GM19324 (cell line): ENCODE data around the gene GPR137B.
A peak's percentile ranks its signal among the peaks of the same experiment; 100 is the strongest.
"Not testable (repeated sequence)": the region's sequence is repeated elsewhere in the genome, so short reads cannot be mapped to it uniquely, and the experiment has no call there.

ENCODE experiments used
- ATAC-seq: cut with Tn5 transposase; IDR thresholded peaks from one replicate; pipeline ENCODE4 v1.9.1; 2021; ENCODE audit warnings: mild to moderate bottlenecking, moderate library complexity; ENCODE audit not compliant: unreplicated experiment, low FRiP score

The GPR137B gene

GRCh38 chr1:236142253-236143103 lies at the start of gene GPR137B:
GPR137B (plus strand) TSS chr1:236142539; CDS start chr1:236142623, 84 bp downstream.
- ATAC-seq, result peak; percentile 70

- ATAC-seq, result no peak
Measured at GRCh38 chr1:236092899-236093298, 49.4 kb upstream of the GPR137B start.

- no peak for ATAC-seq
Measured at GRCh38 chr1:236095705-236096520, 46.4 kb upstream of the GPR137B start.

- not testable (repeated sequence) for ATAC-seq
Measured at GRCh38 chr1:236096660-236097482, 45.5 kb upstream of the GPR137B start.

GRCh38 chr1:236098267-236098666 lies 44.1 kb upstream of the GPR137B start:
- ATAC-seq, result no peak

- no peak for ATAC-seq
Measured at GRCh38 chr1:236099355-236099974, 42.9 kb upstream of the GPR137B start.

- ATAC-seq, result no peak
Measured at GRCh38 chr1:236100799-236101198, 41.5 kb upstream of the GPR137B start.

GRCh38 chr1:236101233-236102200 lies 40.8 kb upstream of the GPR137B start:
- no peak for ATAC-seq

GRCh38 chr1:236102611-236103010 lies 39.7 kb upstream of the GPR137B start:
- ATAC-seq, result no peak

GRCh38 chr1:236103059-236103458 lies 39.3 kb upstream of the GPR137B start:
- ATAC-seq, result no peak

- no peak for ATAC-seq
Measured at GRCh38 chr1:236103646-236104218, 38.6 kb upstream of the GPR137B start.

GRCh38 chr1:236107121-236107907 lies 35.0 kb upstream of the GPR137B start:
- no peak for ATAC-seq

- no peak for ATAC-seq
Measured at GRCh38 chr1:236108027-236108648, 34.2 kb upstream of the GPR137B start.

GRCh38 chr1:236110137-236110536 lies 32.2 kb upstream of the GPR137B start:
- ATAC-seq, result no peak

- no peak for ATAC-seq
Measured at GRCh38 chr1:236111527-236112331, 30.6 kb upstream of the GPR137B start.

- ATAC-seq, result no peak
Measured at GRCh38 chr1:236112332-236112627, 30.1 kb upstream of the GPR137B start.
